Aorta (tissue), 5 donors: ENCODE measurements around the gene ZNF547. TPM values are rescaled to one million over a fixed set of nuclear protein-coding genes. Genes with fewer than 3 reads are reported as not detected.

ENCODE experiments used
- ATAC-seq: fragments of 200-7000 bp; cut with Tn5 transposase; one replicate; pipeline ENCODE4 v1.9.1; 2022; ENCODE audit warnings: moderate library complexity; ENCODE audit not compliant: low FRiP score
- DNase-seq, 2 donors: peaks; one replicate each; pipeline ENCODE4 v3.0.0-alpha.2; 2020
- H3K27ac ChIP-seq, 2 donors: one replicate each; pipeline ENCODE4 v1.5.1; 2013; ENCODE audit warnings: low read length in 2 of 2, mild to moderate bottlenecking in 2 of 2, moderate library complexity in 2 of 2, control low read depth in 1 of 2, inconsistent platforms in 1 of 2, low read depth in 1 of 2
- H3K27me3 ChIP-seq, 2 donors: one replicate each; pipeline ENCODE4 v1.6.1; 2013; ENCODE audit warnings: control low read depth in 1 of 2, low read length in 1 of 2, mild to moderate bottlenecking in 1 of 2, moderate library complexity in 1 of 2; ENCODE audit not compliant: insufficient read depth in 2 of 2, control insufficient read depth in 1 of 2
- H3K36me3 ChIP-seq, 2 donors: one replicate each; pipeline ENCODE4 v1.6.1; 2013; ENCODE audit warnings: control low read depth in 1 of 2, low read length in 1 of 2, mild to moderate bottlenecking in 1 of 2; ENCODE audit not compliant: insufficient read depth in 2 of 2, control insufficient read depth in 1 of 2
- H3K4me1 ChIP-seq, 2 donors: one replicate each; pipeline ENCODE4 v1.6.1; 2013; ENCODE audit warnings: low read length in 2 of 2, control low read depth in 1 of 2, mild to moderate bottlenecking in 1 of 2, moderate library complexity in 1 of 2; ENCODE audit not compliant: insufficient read depth in 2 of 2, control insufficient read depth in 1 of 2
- H3K4me3 ChIP-seq, 2 donors: one replicate each; pipeline ENCODE4 v1.5.1; 2013; ENCODE audit warnings: low read length in 2 of 2, control low read depth in 1 of 2, mild to moderate bottlenecking in 1 of 2
- H3K9me3 ChIP-seq: one replicate; pipeline ENCODE4 v1.6.1; 2013; ENCODE audit warnings: mild to moderate bottlenecking, low read length; ENCODE audit not compliant: control insufficient read depth
- WGBS, 2 donors: extraction: QIAGEN DNeasy Blood & Tissue Kit; methylation state at CpG; one replicate each; pipeline ENCODE4 v1.1.7; 2013; 5-methylcytosine and 5-hydroxymethylcytosine counted together
- intact Hi-C, 2 donors: fragments of 100-400 bp; cut with DNase I; formaldehyde crosslinking; loops; one replicate each; pipeline versions ENCODE4 v1.14.2 to v1.15.0; 2022
- polyA plus RNA-seq, 2 donors: library from polyadenylated mRNA; stranded (reverse); fragments of 200-250 nt; gene quantifications; one replicate each; pipeline ENCODE4 v1.2.3, GENCODE V29; 2013
- total RNA-seq, 2 donors: library from RNA; stranded (reverse); fragmentation: NEBNext Ultra II Directional; extraction: Animal tissue kit (Norgen Biotek cat#: 25700); gene quantifications; one replicate each; pipeline ENCODE4 v1.2.1, GENCODE V29; 2021
- donor health status: healthy with polysubstance abuse.
- donor health status: Bipolar disorder and iron deficiency.
- donor health status: DM: no; HTN: no; CAD: no.
- donor health status: DM: no; HTN: no; CAD: no.
- donor health status: DM: yes; HTN: yes; CAD: no.

The ZNF547 gene
- total and polyA plus RNA-seq, 4 donors = 1.8 to 2.7 (median 2.6) TPM

GRCh38 chr19:57410877-57411671 is 47.7 kb downstream of the ZNF547 start, which contains the start of gene ZNF17:
ZNF17 (plus strand) TSS chr19:57411161; CDS start chr19:57413616, 2,455 bp downstream.
- Histone ChIP-seq H3K27ac (peak within 1 kb of the TSS in 1 of 2 donors; percentile 21), H3K27me3 (no peaks in the 10 kb centered on the region), H3K9me3 (peaks cover 13% of the 10 kb centered on the region), H3K4me3 (peak within 1 kb of the TSS; percentile 77 to 82), H3K36me3 (peaks cover 8 to 10% of the 10 kb centered on the region in 2 donors), H3K4me1 (no peaks in the 10 kb centered on the region)
- peak; percentile 97 to 98 for DNase-seq
- 0% methylated on average over 55 of the region's 55 CpGs for WGBS, 2 donors
- peak; percentile 100 for ATAC-seq
- intact Hi-C loops = loop anchor here in 1 of 2 donors (2.0 kb wide), 1 partner anchor 20 kb away; no protein-coding TSS in a partner anchor

DNA sequence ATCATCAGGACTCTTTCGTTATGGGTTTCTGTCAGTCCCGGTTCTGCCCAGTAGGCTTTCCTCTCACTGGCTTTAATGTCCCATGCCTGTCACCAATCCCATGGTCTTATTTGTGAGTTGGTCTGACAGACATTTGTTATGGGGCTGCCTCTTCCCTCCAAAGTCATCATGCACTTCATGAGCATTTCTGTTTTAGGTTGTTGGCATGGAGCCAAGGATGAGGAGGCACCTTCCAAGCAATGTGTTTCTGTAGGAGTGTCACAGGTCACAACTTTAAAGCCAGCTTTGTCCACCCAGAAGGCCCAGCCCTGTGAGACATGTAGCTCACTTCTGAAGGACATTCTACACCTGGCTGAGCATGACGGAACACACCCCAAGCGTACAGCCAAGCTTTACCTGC is 56.1 kb downstream of the ZNF547 start:
- 94 to 96% methylated on average over 4 of the region's 4 CpGs for WGBS, 2 donors
- Histone ChIP-seq H3K27ac (no peak overlapping the region), H3K4me3 (no peak overlapping the region), H3K36me3 (peaks cover 31 to 32% of the 10 kb centered on the region in 2 donors), H3K4me1 (no peaks in the 10 kb centered on the region), H3K9me3 (peaks cover 34% of the 10 kb centered on the region), H3K27me3 (no peaks in the 10 kb centered on the region)
- DNase-seq = no peak
- intact Hi-C loops = no loop called here
- no peak for ATAC-seq

DNA sequence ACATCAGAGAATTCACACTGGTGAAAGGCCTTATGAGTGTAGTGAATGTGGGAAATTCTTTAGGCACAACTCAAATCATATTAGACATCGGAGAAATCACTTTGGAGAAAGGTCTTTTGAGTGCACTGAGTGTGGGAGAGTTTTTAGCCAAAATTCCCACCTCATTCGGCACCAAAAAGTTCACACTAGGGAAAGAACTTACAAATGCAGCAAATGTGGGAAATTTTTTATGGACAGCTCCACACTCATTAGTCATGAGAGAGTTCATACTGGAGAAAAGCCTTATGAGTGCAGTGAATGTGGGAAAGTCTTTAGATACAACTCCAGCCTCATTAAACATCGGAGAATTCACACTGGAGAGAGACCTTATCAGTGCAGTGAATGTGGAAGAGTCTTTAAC is 57.7 kb downstream of the ZNF547 start:
- no peak for ATAC-seq
- no peaks in the 10 kb centered on the region for H3K27me3 ChIP-seq
- H3K4me1 ChIP-seq = no peaks in the 10 kb centered on the region
- peaks cover 23 to 28% of the 10 kb centered on the region in 2 donors for H3K36me3 ChIP-seq
- H3K4me3 ChIP-seq = no peak overlapping the region
- no peak for DNase-seq
- H3K27ac ChIP-seq = no peak overlapping the region
- intact Hi-C loops = no loop called here
- 94 to 95% methylated on average over 3 of the region's 3 CpGs for WGBS, 2 donors
- peaks cover 31% of the 10 kb centered on the region for H3K9me3 ChIP-seq

Other genes with a start within 250 kb of the ZNF547 start
- not detected for gene USP29, start 243.6 kb upstream of the ZNF547 start, total RNA-seq
- not detected for gene USP29, start 243.6 kb upstream of the ZNF547 start, polyA plus RNA-seq
- not detected for gene ZIM3, start 218.3 kb upstream of the ZNF547 start, total RNA-seq
- gene ZIM3, start 218.3 kb upstream of the ZNF547 start, polyA plus RNA-seq = not detected
- under 1 TPM in 1 of 2 donors, not detected in 1; 0.36 TPM for gene DUXA, start 196.1 kb upstream of the ZNF547 start, total RNA-seq
- not detected for gene DUXA, start 196.1 kb upstream of the ZNF547 start, polyA plus RNA-seq
- 10 to 100 TPM; 44.4 to 48.8 TPM for gene ZNF264, start 172.1 kb upstream of the ZNF547 start, total RNA-seq
- 1 to 10 TPM; 1.6 to 6.6 TPM for gene ZNF264, start 172.1 kb upstream of the ZNF547 start, polyA plus RNA-seq
- 1 to 10 TPM; 1.3 to 3.5 TPM for gene AURKC, start 132.5 kb upstream of the ZNF547 start, total RNA-seq
- 1 to 10 TPM in 1 of 2 donors, under 1 TPM in 1; 0.63 to 2.9 TPM for gene AURKC, start 132.5 kb upstream of the ZNF547 start, polyA plus RNA-seq
- gene ZNF805, start 122.9 kb upstream of the ZNF547 start, total RNA-seq = 10 to 100 TPM; 19.0 to 19.8 TPM
- gene ZNF805, start 122.9 kb upstream of the ZNF547 start, polyA plus RNA-seq = under 1 TPM; 0.38 to 0.41 TPM
- 10 to 100 TPM; 65.8 to 75.3 TPM for gene ZNF460, start 83.1 kb upstream of the ZNF547 start, total RNA-seq
- gene ZNF460, start 83.1 kb upstream of the ZNF547 start, polyA plus RNA-seq = 1 to 10 TPM; 1.4 to 3.9 TPM
- gene ZNF543, start 43.1 kb upstream of the ZNF547 start, total RNA-seq = 1 to 10 TPM; 8.2 to 8.9 TPM
- 1 to 10 TPM in 1 of 2 donors, under 1 TPM in 1; 0.38 to 1.7 TPM for gene ZNF543, start 43.1 kb upstream of the ZNF547 start, polyA plus RNA-seq
- 10 to 100 TPM in 1 of 2 donors, 1 to 10 TPM in 1; 9.7 to 11.0 TPM for gene ZNF304, start 12.3 kb upstream of the ZNF547 start, total RNA-seq
- 1 to 10 TPM; 1.8 to 4.5 TPM for gene ZNF304, start 12.3 kb upstream of the ZNF547 start, polyA plus RNA-seq
- gene TRAPPC2B, start within 50 bp of the ZNF547 start, total RNA-seq = 10 to 100 TPM in 1 of 2 donors, 1 to 10 TPM in 1; 8.3 to 13.4 TPM
- gene TRAPPC2B, start within 50 bp of the ZNF547 start, polyA plus RNA-seq = 10 to 100 TPM; 17.9 to 28.2 TPM
- gene ZNF548, start 26.3 kb downstream of the ZNF547 start, total RNA-seq = 10 to 100 TPM; 23.4 to 29.0 TPM
- gene ZNF548, start 26.3 kb downstream of the ZNF547 start, polyA plus RNA-seq = 1 to 10 TPM; 2.3 to 7.1 TPM
- gene ZNF17, start 47.6 kb downstream of the ZNF547 start, total RNA-seq = 10 to 100 TPM; 15.2 to 15.8 TPM
- 1 to 10 TPM; 2.1 to 3.7 TPM for gene ZNF17, start 47.6 kb downstream of the ZNF547 start, polyA plus RNA-seq
- gene ZNF749, start 71.8 kb downstream of the ZNF547 start, total RNA-seq = 1 to 10 TPM; 6.1 to 7.6 TPM
- 1 to 10 TPM; 2.1 to 4.0 TPM for gene ZNF749, start 71.8 kb downstream of the ZNF547 start, polyA plus RNA-seq
- gene VN1R1, start 93.6 kb downstream of the ZNF547 start, total RNA-seq = 1 to 10 TPM in 1 of 2 donors, under 1 TPM in 1; 0.62 to 1.1 TPM
- under 1 TPM in 1 of 2 donors, not detected in 1; 0.77 TPM for gene VN1R1, start 93.6 kb downstream of the ZNF547 start, polyA plus RNA-seq
- 1 to 10 TPM; 6.7 to 9.1 TPM for gene ZNF772, start 114.0 kb downstream of the ZNF547 start, total RNA-seq
- 1 to 10 TPM in 1 of 2 donors, under 1 TPM in 1; 0.88 to 1.8 TPM for gene ZNF772, start 114.0 kb downstream of the ZNF547 start, polyA plus RNA-seq
- 10 to 100 TPM in 1 of 2 donors, 1 to 10 TPM in 1; 6.1 to 12.8 TPM for gene ZNF419, start 124.2 kb downstream of the ZNF547 start, total RNA-seq
- gene ZNF419, start 124.2 kb downstream of the ZNF547 start, polyA plus RNA-seq = 1 to 10 TPM; 5.6 to 7.0 TPM
- 1 to 10 TPM; 6.3 to 9.6 TPM for gene ZNF773, start 136.4 kb downstream of the ZNF547 start, total RNA-seq
- gene ZNF773, start 136.4 kb downstream of the ZNF547 start, polyA plus RNA-seq = 1 to 10 TPM; 2.1 to 5.4 TPM
- 1 to 10 TPM; 6.2 to 7.6 TPM for gene ZNF549, start 163.8 kb downstream of the ZNF547 start, total RNA-seq
- gene ZNF549, start 163.8 kb downstream of the ZNF547 start, polyA plus RNA-seq = 1 to 10 TPM; 1.1 to 3.8 TPM
- 1 to 10 TPM; 4.9 to 8.9 TPM for gene ZNF550, start 196.3 kb downstream of the ZNF547 start, total RNA-seq
- 1 to 10 TPM; 2.4 to 3.3 TPM for gene ZNF550, start 196.3 kb downstream of the ZNF547 start, polyA plus RNA-seq
- 1 to 10 TPM; 4.0 to 6.1 TPM for gene ZNF416, start 215.4 kb downstream of the ZNF547 start, total RNA-seq
- gene ZNF416, start 215.4 kb downstream of the ZNF547 start, polyA plus RNA-seq = 1 to 10 TPM; 1.5 to 2.5 TPM
- 1 to 10 TPM; 3.5 to 6.3 TPM for gene ZIK1, start 220.6 kb downstream of the ZNF547 start, total RNA-seq
- 1 to 10 TPM in 1 of 2 donors, not detected in 1; 2.4 TPM for gene ZIK1, start 220.6 kb downstream of the ZNF547 start, polyA plus RNA-seq
- 1 to 10 TPM; 2.3 to 2.5 TPM for gene ZNF530, start 236.3 kb downstream of the ZNF547 start, total RNA-seq
- gene ZNF530, start 236.3 kb downstream of the ZNF547 start, polyA plus RNA-seq = 1 to 10 TPM in 1 of 2 donors, not detected in 1; 1.6 TPM